ENCODE results near the gene ZEB2.
"Not testable (repeated sequence)": the region's sequence is repeated elsewhere in the genome, so short reads cannot be mapped to it uniquely, and the experiment has no call there.

Gene ZEB2

GRCh38 chr2:144376460-144376859, 143.5 kb downstream of the ZEB2 start:
- FAIRE-seq, result no peak

GRCh38 chr2:144374163-144374661, 145.7 kb downstream of the ZEB2 start:
- FAIRE-seq, result no peak

- no peak for FAIRE-seq
Observed at GRCh38 chr2:144372410-144373080, 147.4 kb downstream of the ZEB2 start.

DNA sequence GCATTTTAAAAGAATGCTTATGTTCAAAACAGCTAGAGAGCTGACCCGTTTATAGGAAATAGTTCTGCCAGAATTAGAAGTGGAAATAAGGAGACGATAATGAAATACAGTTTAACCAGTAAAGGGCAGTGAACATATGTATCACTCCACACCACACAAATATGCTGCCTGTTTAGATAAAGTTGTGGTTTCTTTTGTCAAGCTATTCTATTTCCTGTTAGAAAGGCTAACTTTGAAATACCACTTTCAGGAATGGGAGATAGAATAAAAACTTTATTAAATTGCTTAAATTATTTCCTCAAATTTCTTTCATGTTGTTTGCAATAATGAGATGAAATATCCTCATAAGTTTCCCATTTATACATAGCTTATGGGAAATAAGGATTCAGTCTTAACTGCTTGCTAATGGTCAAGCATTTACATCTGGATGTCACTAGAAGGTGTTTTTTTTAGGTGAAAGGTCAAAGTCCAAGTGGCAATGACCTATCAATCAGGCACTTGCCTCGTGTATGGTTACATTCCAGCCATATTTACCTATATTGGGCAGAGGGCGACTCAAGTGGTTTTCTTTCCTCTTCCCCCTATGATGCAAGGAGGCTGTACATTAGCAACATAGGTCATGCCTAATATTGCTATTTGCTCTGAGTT, 148.9 kb downstream of the ZEB2 start:
- no peak for FAIRE-seq

DNA sequence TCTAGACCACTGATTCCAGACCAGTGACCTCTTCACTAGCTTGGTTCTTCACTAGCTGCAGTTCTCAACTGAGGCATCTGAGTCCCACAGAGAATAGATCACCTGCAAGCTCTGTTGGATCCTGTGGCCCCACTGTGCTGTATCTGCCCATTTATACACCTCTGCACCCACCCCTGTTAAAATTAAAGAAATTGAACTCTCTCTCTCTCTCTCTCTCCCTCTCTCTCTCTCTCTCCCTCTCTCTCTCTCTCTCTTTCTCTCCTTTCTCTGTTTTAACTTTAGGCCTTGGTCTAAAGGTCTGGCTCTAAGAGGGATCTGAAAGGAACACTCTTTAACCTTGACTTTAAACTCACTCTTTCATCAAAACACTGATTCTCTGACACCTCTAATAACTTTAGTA, 150.5 kb downstream of the ZEB2 start:
- FAIRE-seq, result no peak

- FAIRE-seq, result no peak
Observed at GRCh38 chr2:144366825-144367429, 153.0 kb downstream of the ZEB2 start.

DNA sequence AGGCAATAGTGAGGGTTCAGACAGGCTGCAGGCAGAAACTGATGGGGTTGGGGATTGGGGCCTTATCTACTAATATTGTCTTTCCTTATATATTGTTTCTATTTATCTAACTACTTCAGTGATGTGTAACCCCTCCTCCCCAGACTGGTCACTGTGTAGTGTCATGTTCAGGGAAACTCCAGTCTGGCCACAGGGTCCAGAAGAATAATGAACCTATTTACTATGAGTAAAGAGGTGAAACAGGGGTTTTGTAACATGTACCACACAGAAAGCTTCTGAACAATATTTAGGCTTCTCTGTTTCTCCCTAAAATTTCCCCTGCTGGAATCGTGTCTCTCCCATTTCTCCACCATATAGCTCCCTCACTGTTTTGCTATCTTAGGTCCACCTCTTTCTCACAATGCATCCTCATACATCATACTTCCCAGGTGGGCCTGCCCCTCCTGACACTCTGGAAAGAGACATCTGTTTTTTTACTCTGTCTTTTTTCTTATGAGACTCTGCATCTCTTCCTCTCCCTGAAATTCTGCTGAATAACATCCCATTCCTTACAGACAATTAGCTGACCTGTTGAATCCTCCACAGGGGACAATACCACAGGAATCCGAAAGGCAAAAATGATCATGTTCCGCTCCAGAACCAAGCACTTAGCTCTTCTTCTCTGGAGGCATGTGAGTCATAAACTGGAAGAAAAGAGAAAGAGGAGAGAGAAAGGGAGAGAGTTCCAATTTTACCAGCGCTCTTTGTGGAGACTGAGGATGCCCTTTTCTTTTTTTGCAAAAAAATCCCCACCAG, 154.8 kb downstream of the ZEB2 start:
- no peak for FAIRE-seq

- not testable (repeated sequence) for FAIRE-seq
Observed at GRCh38 chr2:144364247-144364646, 155.7 kb downstream of the ZEB2 start.

GRCh38 chr2:144362401-144362800, 157.5 kb downstream of the ZEB2 start:
- no peak for FAIRE-seq

- FAIRE-seq, result no peak
Observed at GRCh38 chr2:144361742-144362141, 158.2 kb downstream of the ZEB2 start.

DNA sequence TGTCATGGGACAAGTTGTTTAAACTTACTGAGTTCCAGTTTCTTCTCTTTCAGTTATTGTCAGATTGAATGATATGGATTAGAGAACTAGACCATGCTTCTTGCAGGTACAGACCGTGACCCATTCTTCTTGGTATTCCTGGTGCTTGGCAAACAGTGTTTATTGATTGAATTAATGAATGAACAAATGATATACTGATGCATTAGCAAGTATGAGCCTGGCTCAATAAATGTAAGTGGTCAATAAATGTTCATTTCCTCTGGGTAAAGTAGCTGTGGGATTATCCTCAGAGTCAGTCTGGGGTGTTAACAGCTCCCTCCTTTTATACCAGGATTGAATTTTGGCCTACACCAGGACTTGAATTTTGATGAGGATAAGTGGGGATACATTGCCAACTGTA, 160.2 kb downstream of the ZEB2 start:
- no peak for FAIRE-seq

DNA sequence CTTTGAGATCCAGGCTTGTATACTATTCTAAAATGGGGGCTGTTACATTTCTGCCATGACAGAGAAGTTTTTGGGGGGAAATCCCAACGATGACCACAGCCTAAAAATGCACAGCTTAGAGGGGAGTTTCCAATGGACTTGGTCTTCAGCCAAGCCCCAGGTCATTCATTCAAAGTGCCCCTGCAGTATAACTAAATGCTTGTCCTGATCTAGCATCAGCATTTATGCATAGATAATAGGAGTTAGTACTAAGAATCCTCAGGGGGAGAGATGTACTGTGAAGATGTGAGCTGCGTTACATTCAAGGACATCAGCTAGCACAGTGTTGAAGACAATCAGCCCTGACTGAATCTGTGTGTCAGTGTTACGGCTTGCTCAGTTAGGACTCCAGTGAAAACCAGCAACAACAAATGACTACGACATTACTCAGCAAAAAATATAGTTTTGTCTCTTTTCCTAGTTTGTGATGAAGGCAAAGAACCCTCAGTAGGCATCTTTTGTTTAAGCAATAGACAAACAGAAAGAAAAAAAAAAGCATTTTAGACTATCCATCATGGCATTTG, 160.9 kb downstream of the ZEB2 start:
- FAIRE-seq, result no peak

GRCh38 chr2:144358374-144358964, 161.4 kb downstream of the ZEB2 start:
- no peak for FAIRE-seq

GRCh38 chr2:144357623-144358373, 162.1 kb downstream of the ZEB2 start:
- no peak for FAIRE-seq

GRCh38 chr2:144356402-144356801, 163.5 kb downstream of the ZEB2 start:
- no peak for FAIRE-seq

DNA sequence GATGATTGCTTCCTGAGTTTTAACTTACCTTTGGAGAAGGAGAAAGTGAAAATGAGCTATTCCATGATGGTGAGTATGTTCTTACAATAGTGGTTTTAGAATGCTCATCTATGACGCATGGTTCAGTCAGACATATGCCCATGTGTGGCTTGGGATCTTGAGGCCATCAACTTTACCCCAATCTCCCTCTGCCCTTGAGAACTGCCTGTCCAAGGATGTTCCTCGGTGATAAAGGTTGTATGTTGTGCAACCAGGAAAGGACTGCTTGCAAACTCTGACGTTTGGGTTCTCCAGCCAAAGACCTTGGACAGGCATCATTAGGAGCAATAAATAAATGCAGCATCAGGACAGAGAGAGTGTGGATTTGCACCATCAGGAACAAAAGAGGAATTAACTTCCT, 165.0 kb downstream of the ZEB2 start:
- no peak for FAIRE-seq

DNA sequence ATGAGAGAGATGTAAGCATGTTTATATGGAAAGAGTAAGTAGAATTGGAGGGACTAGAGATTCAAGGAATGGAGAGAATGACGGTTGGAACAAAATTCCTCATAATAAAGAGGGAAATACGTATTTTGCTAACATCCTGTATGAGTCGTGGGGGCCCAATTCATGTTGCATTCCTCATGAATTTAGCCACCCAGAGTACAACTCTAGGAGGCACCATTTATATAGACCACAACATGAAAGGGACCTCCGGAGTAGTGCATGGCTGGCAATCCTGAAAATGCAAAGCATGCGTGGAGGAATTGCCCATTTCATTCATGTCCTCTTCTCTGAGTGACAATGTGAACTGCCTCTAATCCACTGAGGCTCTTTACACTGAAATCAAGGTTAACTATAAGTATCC, 168.2 kb downstream of the ZEB2 start:
- FAIRE-seq, result no peak

DNA sequence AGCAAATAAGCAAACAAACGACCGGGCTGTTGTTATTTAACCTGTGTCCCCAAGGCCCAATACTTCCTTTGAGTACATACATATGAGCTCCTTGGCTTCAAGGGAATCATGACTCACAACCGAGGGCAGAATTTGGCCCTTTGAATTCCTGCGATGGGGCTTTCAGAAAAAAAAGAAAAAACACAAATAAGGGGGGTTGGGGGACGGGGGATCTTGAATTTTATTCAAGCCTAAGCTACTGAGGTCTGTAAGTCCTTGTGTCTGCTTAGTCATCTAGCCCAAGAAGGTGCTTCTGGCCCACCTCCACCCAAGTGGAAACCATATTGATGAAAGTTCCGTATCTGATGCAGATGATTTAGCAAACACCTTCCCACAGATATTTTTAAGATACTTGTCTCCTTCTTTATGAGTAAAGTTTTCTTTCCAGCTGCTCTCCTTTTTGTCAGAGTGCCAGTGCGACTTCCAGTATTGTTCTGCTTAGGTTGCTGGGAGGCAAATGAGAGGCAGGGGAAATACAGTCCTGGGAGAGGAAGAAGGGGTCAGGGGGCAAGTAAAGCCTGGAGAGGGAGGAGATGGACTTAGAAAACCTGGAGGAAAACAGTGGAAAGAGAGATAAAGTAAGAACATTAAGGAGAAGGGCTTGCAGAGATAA, 169.6 kb downstream of the ZEB2 start:
- no peak for FAIRE-seq

GRCh38 chr2:144349674-144350073, 170.2 kb downstream of the ZEB2 start:
- no peak for FAIRE-seq

- no peak for FAIRE-seq
Observed at GRCh38 chr2:144348846-144349245, 171.1 kb downstream of the ZEB2 start.

DNA sequence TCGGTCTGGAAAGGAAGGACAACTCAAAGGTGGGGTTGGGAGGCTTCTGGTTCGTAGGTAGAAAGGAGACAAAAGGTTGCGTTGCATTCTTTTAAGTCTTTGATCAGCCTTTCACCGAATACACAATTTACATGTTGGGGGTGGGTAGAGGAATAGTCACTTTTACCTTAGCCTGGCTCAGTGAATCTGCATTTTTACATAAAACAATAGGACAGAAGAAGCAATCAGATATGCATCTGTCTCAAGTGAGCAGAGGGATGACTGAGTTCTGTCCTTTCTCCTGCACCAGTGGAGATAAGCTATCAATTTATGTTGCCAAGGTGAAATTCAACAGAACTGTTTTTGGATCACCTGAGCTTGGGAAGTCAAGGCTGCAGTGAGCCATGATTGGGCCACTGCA, 173.7 kb downstream of the ZEB2 start:
- no peak for FAIRE-seq
